Nucleus accumbens (tissue), 56 donors: Measurements from ENCODE around the gene FCRL5.
"Not testable (repeated sequence)": the region's sequence is repeated elsewhere in the genome, so short reads cannot be mapped to it uniquely, and the experiment has no call there.

ENCODE experiments used
- DNase-seq, 56 donors: peaks; one replicate each; lab custom pipeline; 2025; lab: John Stamatoyannopoulos, UW

Gene FCRL5

DNA sequence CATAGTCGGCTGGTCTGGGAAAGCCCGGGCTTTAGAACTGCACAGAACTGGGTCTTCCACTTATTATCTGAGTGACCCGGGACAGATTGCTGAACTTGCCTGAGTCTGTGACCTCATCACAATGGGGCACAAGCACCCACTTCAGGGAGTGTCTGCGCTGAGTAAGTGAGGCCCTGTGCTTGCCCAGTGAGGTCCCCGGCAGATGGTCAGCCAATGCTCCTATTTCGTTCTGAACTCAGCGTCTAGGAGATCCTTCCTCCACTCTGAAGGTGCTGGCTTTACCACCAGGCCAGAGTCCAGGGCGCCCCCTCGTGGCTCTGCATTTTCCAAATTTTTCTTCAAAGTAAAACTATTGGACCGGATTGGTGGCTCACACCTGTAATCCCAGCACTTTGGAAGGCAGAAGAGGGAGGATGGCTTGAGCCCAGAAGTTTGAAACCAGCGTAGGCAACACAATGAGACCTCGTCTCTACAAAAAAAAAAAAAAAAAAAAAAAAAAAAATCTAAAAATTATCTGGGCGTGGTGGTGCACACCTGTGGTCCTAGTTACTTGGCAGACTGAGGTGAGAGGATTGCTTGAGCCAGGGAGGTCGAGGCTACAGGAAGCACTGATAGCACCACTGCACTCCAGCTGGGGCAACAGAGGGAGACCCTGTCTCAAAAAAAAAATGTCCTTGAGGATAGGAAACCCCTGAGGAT is 61.7 kb downstream of the FCRL5 start:
- DNase-seq: peak in 22 of 56 donors; percentile 2 to 59 (median 14)

- no peak for DNase-seq
These were observed 64.2 kb downstream of the FCRL5 start for GRCh38 chr1:157488156-157488555.

GRCh38 chr1:157487504-157487903 is 64.8 kb downstream of the FCRL5 start:
- DNase-seq: no peak

DNA sequence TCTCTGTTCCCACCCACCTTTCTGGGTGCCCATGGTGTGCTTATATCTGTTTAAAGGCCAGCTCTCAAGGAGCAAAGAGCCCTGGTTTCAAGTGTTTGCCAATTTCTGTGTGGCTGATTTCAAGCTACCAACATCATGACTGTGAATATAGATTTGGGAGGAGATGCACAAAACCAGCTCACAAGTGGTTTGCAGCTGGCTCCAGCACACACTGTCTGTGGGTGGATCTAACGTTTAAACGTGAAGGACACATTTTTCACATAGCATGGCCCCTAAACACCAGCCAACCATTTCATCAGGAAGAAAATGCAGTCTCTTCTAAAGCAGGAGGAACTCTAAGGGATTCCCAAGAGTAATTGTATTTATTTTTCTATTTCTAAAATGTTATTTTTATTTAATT is 65.2 kb downstream of the FCRL5 start:
- DNase-seq: no peak

GRCh38 chr1:157486400-157486799 is 65.9 kb downstream of the FCRL5 start:
- not testable (repeated sequence) for DNase-seq

DNA sequence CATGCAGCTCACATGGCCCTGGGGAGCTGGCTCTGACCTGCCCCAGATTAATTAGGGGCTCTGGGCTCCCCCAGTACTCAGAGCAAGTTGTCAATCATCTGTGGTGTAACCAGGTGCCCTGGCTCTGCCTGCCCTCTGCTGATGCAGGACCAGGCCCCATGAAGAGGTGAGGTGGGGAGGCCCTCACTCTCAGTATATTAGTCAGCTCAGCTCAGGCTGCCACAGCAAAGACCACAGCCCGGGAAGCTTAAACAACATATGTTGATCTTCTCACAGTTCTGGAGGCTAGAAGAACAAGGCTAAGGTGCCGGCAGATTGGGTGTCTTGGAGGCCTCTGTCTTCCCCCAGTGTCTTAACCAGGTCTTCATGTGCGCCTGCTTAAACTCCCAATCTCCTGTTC is 66.5 kb downstream of the FCRL5 start:
- DNase-seq: no peak

- DNase-seq: no peak
These were observed 67.7 kb downstream of the FCRL5 start for GRCh38 chr1:157484573-157484972.

- DNase-seq: no peak
These were observed 68.7 kb downstream of the FCRL5 start for GRCh38 chr1:157483635-157484034.

- no peak for DNase-seq
These were observed 69.6 kb downstream of the FCRL5 start for GRCh38 chr1:157482717-157483116.

- no peak for DNase-seq
These were observed 70.1 kb downstream of the FCRL5 start for GRCh38 chr1:157482174-157482573.

DNA sequence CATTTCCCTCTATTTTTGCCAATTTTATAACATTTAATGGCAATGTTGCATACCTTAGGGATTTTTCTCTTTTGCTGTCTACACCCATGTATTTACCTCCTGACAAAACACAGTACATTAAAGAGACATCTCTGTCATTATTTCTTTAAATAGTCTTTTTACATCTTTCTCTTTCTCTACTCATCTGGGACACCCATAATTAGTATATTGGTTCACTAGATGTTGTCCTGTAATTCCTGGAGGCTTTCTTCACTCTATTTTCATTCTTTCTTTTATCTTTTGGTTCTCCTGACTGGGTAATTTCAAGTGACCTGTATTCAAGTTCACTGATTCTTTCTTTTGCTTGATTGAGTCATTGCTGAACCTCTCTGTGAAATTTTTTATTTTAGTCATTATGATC is 74.3 kb downstream of the FCRL5 start:
- no peak for DNase-seq

GRCh38 chr1:157477419-157477818 is 74.9 kb downstream of the FCRL5 start:
- DNase-seq: no peak

- DNase-seq: no peak
These were observed 79.4 kb downstream of the FCRL5 start for GRCh38 chr1:157472959-157473358.

DNA sequence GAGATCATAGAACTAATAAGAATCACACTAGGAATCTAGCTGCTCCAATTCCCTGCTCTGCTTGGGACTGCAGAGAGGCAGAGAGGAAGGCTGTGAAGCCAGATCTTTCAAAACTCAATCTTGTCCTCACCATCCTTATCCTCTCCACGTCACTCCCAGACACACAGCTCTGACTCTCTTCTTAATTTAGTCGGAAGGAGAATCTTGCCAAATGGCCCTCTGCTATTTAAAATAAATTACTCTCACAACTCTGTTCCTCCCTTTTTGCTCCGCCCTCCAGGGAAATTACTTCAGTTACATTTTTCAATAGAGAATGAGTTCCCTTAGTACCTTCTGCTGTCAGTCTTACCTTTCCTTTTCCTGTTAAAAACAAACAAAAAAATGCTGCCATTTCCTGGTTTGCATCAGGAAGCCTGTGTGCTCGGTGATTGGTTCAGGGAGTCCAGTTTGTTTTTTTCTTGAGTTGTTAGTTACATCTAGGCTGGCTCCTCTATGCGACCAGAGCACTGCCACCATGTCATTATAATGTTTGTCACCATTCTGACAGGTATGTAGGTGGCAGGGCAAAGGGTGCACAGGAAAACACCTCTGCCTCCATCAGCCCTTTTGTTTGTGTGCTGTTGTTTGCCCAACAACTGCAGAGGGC is 80.1 kb downstream of the FCRL5 start:
- no peak for DNase-seq

- no peak for DNase-seq
These were observed 80.8 kb downstream of the FCRL5 start for GRCh38 chr1:157471531-157471930.

DNA sequence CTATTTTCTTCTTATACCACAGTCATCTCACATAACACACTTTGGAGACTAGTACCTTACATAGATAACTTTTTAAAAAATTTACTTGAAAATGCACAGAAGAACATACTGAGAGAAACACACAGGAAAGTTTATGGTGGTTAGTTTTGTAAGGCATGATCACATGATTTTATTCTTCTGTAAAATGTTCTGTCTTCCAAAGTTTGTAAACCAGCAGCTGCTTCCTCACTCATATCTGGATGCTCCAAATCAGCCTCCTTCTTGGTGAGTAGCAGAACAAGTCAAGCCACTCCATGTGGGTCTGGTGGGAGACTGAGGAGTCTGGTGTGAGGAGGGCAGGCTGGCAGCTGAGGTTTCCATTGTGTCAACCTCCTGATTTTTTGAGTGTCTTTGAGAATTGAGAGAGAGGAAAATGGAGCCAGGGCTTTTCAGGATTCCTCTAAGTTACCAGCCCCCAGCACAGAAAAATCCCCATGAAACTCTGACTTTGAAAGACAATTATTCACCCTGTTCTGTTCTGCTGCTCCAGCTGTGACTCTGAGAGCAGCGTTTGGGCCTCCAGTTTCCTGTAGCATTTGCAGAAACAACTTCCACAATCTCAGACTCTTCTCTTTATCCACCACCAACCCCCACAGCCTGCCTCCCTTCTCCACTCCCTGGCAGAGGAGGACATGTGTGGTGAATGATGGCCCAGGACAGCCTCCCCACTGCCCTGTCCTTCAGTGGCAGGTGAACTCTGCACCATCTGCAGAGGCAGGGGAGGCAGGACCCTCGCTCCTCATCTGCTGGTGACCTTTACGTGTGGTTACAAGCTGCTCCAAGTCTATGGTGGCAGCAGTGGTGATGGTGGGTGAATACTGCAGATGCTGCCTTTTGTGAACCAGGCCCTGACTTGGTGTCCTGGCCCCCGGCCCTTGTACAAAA is 82.3 kb downstream of the FCRL5 start:
- DNase-seq: no peak

DNA sequence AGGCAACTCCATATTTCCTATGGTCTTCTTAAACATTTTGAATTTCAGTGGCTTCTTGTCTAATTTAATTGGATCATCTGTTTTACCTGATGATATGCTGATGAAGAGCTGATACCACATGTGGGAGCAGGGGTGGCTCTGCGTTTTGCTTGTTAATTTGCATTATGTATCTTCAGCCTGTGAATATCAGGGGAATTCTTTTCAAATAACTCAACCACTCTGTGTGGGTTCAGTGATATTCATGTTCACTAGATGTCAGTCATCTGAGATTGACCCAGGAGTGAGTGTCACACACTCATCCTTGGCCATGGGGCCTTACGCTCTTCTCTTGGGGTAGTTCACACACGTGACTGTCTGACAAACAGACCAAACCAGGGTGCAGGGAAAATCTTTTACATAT is 83.0 kb downstream of the FCRL5 start:
- no peak for DNase-seq

GRCh38 chr1:157466011-157466410 is 86.3 kb downstream of the FCRL5 start:
- DNase-seq: no peak
